HL-60/S4 treated with phorbol 12-myristate 13-acetate at 8.2 ng/mL for 4 days and 3 days (cell line): ENCODE data around the gene GPN1.
"Not testable (repeated sequence)": the region's sequence is repeated elsewhere in the genome, so short reads cannot be mapped to it uniquely, and the experiment has no call there.

Source experiments
- in situ Hi-C: fragments of 300-500 bp; cut with MboI; formaldehyde crosslinking; loops from 2 replicates; pipeline ENCODE4 v1.15.0; 2022; ENCODE audit warnings: low sequenced_read_pairs

Gene GPN1

GRCh38 chr2:27667446-27667845, 38.6 kb downstream of the GPN1 start:
- in situ Hi-C loops: no loop called here

DNA sequence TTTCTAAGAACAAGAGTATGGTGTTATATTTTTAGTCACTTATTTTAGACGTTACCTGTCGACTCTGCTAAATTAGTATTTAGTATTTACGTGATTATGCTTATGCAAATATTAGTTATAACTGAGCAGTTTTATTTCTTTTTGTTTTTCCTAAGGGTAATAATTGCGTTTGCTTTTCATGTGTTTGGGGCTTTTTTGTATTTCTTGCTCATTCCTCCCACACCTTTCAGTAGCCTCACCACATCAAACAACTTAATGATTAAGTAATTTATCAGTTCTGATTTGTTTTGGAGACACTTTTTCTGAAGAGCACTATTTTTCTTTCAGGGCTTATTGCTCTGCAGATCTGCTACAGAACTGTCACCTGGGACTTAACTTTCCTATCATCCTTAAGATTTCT, 42.4 kb downstream of the GPN1 start:
- in situ Hi-C loops: no loop called here

GRCh38 chr2:27672723-27673486, 44.1 kb downstream of the GPN1 start:
- in situ Hi-C loops: no loop called here

DNA sequence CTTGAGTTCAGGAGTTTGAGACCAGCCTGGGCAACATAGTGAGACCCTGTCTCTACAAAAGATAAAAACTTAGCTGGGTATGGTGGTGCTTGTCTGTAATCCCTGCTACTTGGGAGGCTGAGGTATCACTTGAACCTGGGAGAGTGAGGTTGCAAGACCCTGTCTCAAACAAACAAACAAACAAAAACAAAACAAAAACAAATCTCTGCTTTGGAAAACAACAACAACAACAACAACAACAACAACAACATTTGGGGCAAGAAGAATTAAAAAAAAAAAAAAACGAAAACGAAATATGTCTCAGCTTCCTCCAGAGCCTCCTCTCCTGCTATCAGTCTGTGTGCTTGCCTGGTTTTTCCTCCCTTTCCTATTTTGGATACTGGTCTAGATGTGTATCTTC, 51.7 kb downstream of the GPN1 start:
- in situ Hi-C loops: no loop called here

DNA sequence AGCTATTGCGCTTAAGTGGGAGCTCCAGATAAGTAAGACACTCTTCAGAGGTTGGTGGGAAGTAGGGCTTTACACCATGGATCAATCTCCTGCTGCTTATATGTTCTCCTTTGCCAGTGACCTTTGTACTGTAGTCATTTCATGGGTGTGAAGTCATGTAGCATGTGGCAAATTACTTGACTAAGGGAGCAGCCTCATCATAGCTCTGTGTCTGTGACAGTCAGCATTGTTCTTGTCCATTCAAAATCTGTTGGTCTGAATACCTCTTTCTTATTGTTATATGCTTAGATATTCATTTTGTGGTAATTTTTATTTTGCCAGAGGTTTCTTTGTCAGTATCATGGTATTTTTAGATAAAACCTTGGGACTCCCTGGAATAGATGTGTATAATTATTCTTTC, 53.0 kb downstream of the GPN1 start:
- in situ Hi-C loops: no loop called here

GRCh38 chr2:27682334-27682771, 53.5 kb downstream of the GPN1 start:
- in situ Hi-C loops: not testable (repeated sequence)

DNA sequence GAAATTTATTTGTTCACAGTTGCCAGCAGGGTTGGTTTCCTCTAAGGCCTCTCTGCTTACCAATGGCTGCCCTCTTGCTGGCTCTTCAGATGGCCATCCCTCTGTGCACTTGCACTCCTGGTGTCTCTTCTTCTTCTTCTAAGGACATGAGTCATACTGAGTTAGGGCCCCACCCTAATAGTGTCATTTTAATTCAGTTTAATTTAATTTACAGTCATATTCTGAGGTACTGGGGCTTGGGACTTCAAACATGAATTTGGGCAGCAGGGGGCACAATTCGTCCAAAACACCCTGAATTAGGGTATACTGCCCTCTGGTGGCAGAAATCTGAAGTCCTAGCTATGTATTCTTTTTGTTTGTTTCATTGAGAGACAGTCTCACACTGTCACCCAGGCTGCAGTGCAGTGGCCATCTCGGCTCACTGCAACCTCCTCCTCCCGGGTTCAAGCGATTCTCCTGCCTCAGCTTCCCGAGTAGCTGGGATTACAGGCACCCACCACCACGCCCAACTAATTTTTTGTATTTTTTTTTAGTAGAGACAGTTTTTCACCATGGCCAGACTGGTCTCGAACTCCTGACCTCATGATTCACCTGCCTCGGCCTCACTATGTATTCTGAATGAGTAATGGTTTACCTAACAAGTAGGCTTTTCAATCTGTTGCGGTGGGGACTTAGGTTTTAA, 54.7 kb downstream of the GPN1 start:
- in situ Hi-C loops: no loop called here

GRCh38 chr2:27685006-27685405, 56.2 kb downstream of the GPN1 start:
- in situ Hi-C loops: not testable (repeated sequence)

DNA sequence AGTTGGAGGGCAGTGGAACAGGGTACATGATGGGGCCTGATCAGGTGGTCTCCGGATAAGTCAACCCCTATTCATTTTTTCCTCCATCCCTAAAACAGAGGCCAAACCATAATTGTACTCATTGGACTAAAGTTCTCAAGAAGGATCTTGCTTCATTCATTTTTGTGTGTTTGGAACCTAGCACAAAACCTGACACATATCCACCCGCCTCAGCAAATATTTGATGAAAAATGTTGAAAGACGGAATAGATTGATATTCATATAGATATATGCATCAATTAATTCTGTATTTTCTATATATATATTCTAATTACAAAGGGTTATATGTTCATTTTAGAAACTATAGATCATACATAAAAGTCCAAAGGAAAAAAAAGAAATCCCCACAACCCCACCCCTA, 56.7 kb downstream of the GPN1 start:
- in situ Hi-C loops: no loop called here

- in situ Hi-C loops: no loop called here
Observed at GRCh38 chr2:27687232-27687631, 58.4 kb downstream of the GPN1 start.

GRCh38 chr2:27689424-27689823, 60.6 kb downstream of the GPN1 start:
- in situ Hi-C loops: no loop called here

GRCh38 chr2:27690052-27690451, 61.2 kb downstream of the GPN1 start:
- in situ Hi-C loops: no loop called here

DNA sequence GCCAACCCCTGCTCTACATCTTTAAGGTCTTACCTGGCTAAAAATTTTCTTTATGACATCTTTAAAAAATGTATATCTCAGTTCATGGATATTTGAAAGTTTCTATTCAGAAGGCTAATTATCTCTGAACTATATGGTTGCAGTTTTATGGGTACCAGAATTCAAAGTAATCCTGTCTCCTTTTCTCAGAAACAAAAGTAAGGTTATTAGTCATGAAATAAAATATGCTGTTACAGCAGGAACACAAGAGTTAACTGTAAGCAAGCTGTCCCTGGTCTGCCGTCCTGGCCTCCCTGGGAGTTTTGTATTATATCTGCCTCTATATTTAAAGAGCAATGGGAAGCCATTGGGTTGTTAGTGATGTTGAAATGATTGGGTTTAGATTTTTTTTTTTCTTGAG, 68.8 kb downstream of the GPN1 start:
- in situ Hi-C loops: no loop called here
